Endodermal cell (in vitro differentiated cells): ENCODE data around the gene DENND10. TPM values are rescaled to one million over a fixed set of nuclear protein-coding genes. Genes with fewer than 3 reads are reported as not detected.

Source experiments
- DNase-seq: peaks from one replicate; pipeline ENCODE4 v3.0.0-alpha.2; 2017
- H3K27ac ChIP-seq: 2 replicates; pipeline ENCODE4 v1.5.1; 2013; ENCODE audit warnings: mild to moderate bottlenecking, low read depth, low read length, moderate library complexity
- H3K27me3 ChIP-seq: 2 replicates; pipeline ENCODE4 v1.6.1; 2013; ENCODE audit warnings: mild to moderate bottlenecking, low read length, moderate library complexity; ENCODE audit not compliant: insufficient read depth, control insufficient read depth, poor library complexity, severe bottlenecking
- H3K36me3 ChIP-seq: 2 replicates; pipeline ENCODE4 v1.7.0; 2013; ENCODE audit warnings: mild to moderate bottlenecking, low read length, moderate library complexity; ENCODE audit not compliant: control insufficient read depth, insufficient read depth
- H3K4me1 ChIP-seq: one replicate; pipeline ENCODE4 v1.7.0; 2013; ENCODE audit warnings: low read length; ENCODE audit not compliant: control insufficient read depth, insufficient read depth
- H3K4me3 ChIP-seq: 2 replicates; pipeline ENCODE4 v1.5.1; 2013; ENCODE audit warnings: mild to moderate bottlenecking, low read length, moderate library complexity
- H3K9ac ChIP-seq: 2 replicates; pipeline ENCODE4 v1.6.1; 2013; ENCODE audit warnings: mild to moderate bottlenecking, low read length, moderate library complexity; ENCODE audit not compliant: poor library complexity, severe bottlenecking; ENCODE audit errors: extremely low read depth
- H3K9me3 ChIP-seq: 2 replicates; pipeline ENCODE4 v1.6.1; 2013; ENCODE audit warnings: mild to moderate bottlenecking, low read length, moderate library complexity; ENCODE audit not compliant: control insufficient read depth
- H3K27ac Mint-ChIP-seq: 2 replicates; pipeline ENCODE4 v1.8.0; 2020; ENCODE audit warnings: mixed read lengths
- H3K27me3 Mint-ChIP-seq: 2 replicates; pipeline ENCODE4 v1.8.0; 2021; ENCODE audit warnings: mild to moderate bottlenecking, mixed read lengths; ENCODE audit not compliant: insufficient read depth
- H3K36me3 Mint-ChIP-seq: 2 replicates; pipeline ENCODE4 v1.8.0; 2020; ENCODE audit warnings: low read depth, mixed read lengths
- H3K4me1 Mint-ChIP-seq: 2 replicates; pipeline ENCODE4 v1.8.0; 2020; ENCODE audit warnings: mixed read lengths
- H3K4me3 Mint-ChIP-seq: 2 replicates; pipeline ENCODE4 v1.8.0; 2020; ENCODE audit warnings: mild to moderate bottlenecking, moderate library complexity, mixed read lengths
- H3K9me3 Mint-ChIP-seq: 2 replicates; pipeline ENCODE4 v1.8.0; 2020; ENCODE audit warnings: mild to moderate bottlenecking, mixed read lengths
- WGBS, 2 experiments: methylation state at CpG; one replicate each; pipeline versions ENCODE4 v1.1.5 to v1.1.7; 2013; ENCODE audit warnings: missing lambda C conversion rate in 2 of 2, mixed read lengths in 1 of 2; ENCODE audit not compliant: insufficient coverage in 1 of 2, insufficient read length in 1 of 2; 5-methylcytosine and 5-hydroxymethylcytosine counted together
- total RNA-seq, 2 donors: library from RNA; stranded (reverse); fragmentation: NEBNext Ultra II Directional in 1 of 2; extraction: Animal tissue kit (Norgen Biotek cat#: 25700) in 1 of 2; gene quantifications; 2 replicates in 1 of 2; 3 replicates in 1 of 2; pipeline ENCODE4 v1.2.1, GENCODE V29; 2021
- TF ChIP-seq, protein P1 (sequence below): fragments of 200-600 bp; sonication (generic); conservative IDR thresholded peaks from 2 replicates; pipeline ENCODE4 v1.5.0; 2021; ENCODE audit warnings: antibody characterized with exemption, mild to moderate bottlenecking

Gene DENND10
- total RNA-seq, 2 donors from 2014 or later = 76.1 to 91.2 TPM

DNA sequence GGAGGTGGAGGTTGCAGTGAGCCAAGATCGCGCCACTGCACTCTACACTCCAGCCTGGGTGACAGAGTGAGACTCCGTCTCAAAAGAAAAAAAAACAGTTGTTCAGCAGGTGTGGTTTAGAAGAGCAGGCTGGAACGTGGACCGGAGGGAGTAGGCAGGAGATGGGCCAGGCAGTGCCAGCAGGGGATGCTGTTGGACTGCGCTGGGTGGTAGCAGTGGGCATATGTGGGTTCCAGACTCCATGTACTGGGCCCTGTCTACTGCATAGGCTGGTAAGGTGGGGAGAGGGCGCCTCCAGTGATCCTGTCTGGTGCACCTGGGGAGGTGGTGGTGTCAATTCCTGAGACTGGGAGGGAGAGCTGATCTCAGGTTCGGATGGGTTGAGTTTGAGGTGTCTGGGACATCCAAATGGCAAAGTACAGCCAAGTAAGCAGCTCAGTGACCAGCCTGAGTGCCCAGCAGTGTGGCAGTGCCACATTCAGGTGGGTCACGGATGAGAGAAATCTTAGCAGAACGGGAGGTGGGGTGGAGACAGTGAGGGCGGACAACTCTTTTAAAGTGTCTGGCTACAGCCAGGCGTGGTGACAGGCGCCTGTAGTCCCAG, 35.7 kb downstream of the DENND10 start:
- Histone ChIP-seq H3K4me3 (no peak overlapping the region), H3K9ac (no peak overlapping the region), H3K9me3 (no peaks in the 10 kb centered on the region), H3K4me1 (no peaks in the 10 kb centered on the region), H3K27me3 (no peaks in the 10 kb centered on the region), H3K36me3 (peaks cover 9% of the 10 kb centered on the region), H3K27ac (no peak overlapping the region)
- Mint-ChIP-seq H3K4me1 (peaks cover 7% of the 10 kb centered on the region), H3K27me3 (no peaks in the 10 kb centered on the region), H3K27ac (peak overlapping the region; percentile 57), H3K36me3 (peaks cover 27% of the 10 kb centered on the region), H3K4me3 (no peak overlapping the region), H3K9me3 (no peaks in the 10 kb centered on the region)
- TF ChIP-seq, protein P1, sequence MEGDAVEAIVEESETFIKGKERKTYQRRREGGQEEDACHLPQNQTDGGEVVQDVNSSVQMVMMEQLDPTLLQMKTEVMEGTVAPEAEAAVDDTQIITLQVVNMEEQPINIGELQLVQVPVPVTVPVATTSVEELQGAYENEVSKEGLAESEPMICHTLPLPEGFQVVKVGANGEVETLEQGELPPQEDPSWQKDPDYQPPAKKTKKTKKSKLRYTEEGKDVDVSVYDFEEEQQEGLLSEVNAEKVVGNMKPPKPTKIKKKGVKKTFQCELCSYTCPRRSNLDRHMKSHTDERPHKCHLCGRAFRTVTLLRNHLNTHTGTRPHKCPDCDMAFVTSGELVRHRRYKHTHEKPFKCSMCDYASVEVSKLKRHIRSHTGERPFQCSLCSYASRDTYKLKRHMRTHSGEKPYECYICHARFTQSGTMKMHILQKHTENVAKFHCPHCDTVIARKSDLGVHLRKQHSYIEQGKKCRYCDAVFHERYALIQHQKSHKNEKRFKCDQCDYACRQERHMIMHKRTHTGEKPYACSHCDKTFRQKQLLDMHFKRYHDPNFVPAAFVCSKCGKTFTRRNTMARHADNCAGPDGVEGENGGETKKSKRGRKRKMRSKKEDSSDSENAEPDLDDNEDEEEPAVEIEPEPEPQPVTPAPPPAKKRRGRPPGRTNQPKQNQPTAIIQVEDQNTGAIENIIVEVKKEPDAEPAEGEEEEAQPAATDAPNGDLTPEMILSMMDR = peak; percentile 83
- DNase-seq = peak; percentile 86
- WGBS, 2 experiments = 89 to 93% methylated on average over 11 to 13 of the region's 13 CpGs

DNA sequence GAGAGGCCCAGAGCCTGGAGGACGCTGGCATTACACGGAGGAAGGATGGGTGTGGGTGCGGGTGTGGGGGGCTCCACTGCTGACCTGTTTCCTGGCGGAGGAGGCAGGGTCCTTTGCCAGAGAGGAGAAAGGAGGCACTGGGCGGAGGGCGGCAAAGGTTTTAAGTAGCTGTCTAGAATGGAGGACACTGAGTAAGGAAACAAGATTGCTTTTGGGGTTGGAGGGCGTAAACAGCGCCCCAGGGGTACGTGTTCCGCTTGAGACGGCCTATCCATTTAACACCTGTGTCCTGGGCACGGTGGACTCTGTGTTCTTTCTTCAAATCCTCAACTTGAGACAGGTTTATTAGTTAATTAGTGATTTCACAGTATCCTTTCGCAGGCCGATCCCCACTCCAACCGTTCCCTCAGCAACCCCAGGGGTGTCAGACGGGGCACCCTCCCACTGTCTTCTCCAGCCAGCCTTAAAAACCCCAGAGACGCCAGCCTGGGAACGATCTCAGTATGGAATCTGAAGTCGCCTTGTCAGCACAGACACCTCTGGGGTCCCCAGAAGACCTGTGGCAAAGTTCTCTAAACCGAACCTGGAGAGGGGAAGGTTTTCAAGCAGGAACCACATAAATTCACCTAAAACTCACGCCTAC, 36.8 kb downstream of the DENND10 start:
- WGBS, 2 experiments = 89 to 94% methylated on average over 12 to 20 of the region's 21 CpGs
- Mint-ChIP-seq H3K27me3 (no peaks in the 10 kb centered on the region), H3K36me3 (peaks cover 23% of the 10 kb centered on the region), H3K4me3 (no peak overlapping the region), H3K27ac (peak overlapping the region; percentile 87), H3K4me1 (peaks cover 7% of the 10 kb centered on the region), H3K9me3 (no peaks in the 10 kb centered on the region)
- peak; percentile 67 for DNase-seq
- Histone ChIP-seq H3K9me3 (no peaks in the 10 kb centered on the region), H3K27me3 (no peaks in the 10 kb centered on the region), H3K4me3 (no peak overlapping the region), H3K9ac (no peak overlapping the region), H3K4me1 (no peaks in the 10 kb centered on the region), H3K36me3 (peaks cover 2% of the 10 kb centered on the region), H3K27ac (peak overlapping the region; percentile 32)
- TF ChIP-seq, protein P1 = no peak

DNA sequence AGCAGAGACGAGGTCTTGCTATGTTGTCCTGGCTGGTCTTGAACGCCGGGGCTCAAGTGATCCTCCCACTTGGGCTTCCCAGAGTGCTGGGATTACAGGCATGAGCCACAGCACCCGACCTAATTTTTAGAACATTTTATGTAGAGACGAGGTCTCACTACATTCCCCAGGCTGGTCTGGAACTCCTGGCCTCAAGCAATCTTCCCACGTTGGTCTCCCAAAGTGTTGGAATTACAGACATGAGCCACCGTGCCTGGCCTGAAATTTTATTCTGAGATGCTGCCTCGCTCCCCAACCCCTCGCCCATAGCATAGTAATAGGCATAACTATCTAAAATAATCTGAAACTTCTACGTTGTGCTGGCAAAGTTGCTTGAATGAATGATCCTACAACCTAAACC, 39.7 kb downstream of the DENND10 start:
- no peaks in the 10 kb centered on the region for H3K36me3 ChIP-seq
- 92 to 94% methylated on average over 9 to 10 of the region's 10 CpGs for WGBS, 2 experiments
- H3K27me3 ChIP-seq = no peaks in the 10 kb centered on the region
- TF ChIP-seq, protein P1 = no peak
- DNase-seq = no peak
- no peaks in the 10 kb centered on the region for H3K9me3 ChIP-seq
- H3K4me1 ChIP-seq = no peaks in the 10 kb centered on the region
- no peak overlapping the region for H3K27ac Mint-ChIP-seq
- peaks cover 27% of the 10 kb centered on the region for H3K36me3 Mint-ChIP-seq
- H3K27me3 Mint-ChIP-seq = no peaks in the 10 kb centered on the region
- H3K9ac ChIP-seq = no peak overlapping the region
- H3K4me3 ChIP-seq = no peak overlapping the region
- H3K4me1 Mint-ChIP-seq = peaks cover 7% of the 10 kb centered on the region
- H3K9me3 Mint-ChIP-seq = no peaks in the 10 kb centered on the region
- no peak overlapping the region for H3K4me3 Mint-ChIP-seq
- no peak overlapping the region for H3K27ac ChIP-seq
